HG03432 (cell line): ENCODE data around the gene IFI6.

Experiments used
- ATAC-seq: cut with Tn5 transposase; IDR thresholded peaks from one replicate; pipeline ENCODE4 v1.9.1; 2021; ENCODE audit warnings: mild to moderate bottlenecking, moderate library complexity; ENCODE audit not compliant: unreplicated experiment

The IFI6 gene

DNA sequence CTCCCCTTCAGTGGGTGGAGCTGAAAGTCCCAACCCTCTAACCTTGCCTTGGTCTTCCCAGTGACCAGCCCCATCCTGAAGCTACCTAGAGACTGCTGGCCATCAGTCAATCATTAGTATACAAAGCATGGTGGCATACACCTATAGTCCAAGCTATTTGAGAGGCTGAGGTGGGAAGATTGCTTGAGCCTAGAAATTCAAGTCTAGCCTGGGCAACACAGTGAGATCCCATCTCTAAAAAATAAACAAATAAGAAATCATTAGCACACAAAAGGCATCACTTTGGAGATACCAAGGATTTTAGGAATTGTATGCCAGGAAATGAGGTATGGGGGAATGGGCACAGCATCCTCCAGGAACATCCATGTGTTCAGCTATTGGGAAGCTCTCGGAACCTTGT lies 4.4 kb upstream of the IFI6 start:
- no peak for ATAC-seq

DNA sequence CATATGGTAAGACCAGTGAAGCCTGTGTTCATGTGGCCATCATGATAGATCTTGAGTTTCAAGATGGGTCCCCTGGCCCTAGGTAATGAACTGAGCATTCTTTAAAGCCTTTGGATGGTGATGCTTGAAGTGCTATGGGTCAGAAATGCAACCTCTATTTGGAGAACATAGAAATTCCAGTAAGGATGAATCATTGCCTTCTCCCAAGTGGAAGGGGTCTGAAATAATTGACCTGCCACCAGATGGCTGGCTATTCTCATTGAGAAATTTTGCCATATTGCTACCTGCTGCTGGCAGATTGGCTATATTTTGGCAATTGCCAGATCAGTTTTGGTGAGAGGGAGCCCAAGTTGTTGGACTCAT lies 739 bp upstream of the IFI6 start:
- no peak for ATAC-seq

DNA sequence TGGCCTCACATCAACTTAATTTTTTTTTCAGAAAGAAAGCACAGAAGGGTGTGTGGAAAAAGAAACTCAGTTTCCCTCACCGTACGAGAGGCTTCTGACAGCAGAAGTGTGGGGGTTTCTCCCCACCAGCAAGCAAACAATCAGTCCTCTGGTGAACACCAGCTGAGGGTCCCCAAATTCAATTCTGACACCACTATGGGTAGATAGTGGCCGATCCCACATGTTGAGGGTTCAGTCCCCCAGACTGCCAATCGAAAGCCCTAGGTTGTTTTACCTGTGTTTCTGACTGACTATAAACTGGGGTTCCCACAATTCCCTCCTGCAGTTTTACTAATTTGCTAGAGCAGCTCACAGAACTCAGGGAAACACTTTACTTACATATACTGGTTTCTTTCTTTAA lies 2.1 kb downstream of the IFI6 start:
- ATAC-seq, result no peak

DNA sequence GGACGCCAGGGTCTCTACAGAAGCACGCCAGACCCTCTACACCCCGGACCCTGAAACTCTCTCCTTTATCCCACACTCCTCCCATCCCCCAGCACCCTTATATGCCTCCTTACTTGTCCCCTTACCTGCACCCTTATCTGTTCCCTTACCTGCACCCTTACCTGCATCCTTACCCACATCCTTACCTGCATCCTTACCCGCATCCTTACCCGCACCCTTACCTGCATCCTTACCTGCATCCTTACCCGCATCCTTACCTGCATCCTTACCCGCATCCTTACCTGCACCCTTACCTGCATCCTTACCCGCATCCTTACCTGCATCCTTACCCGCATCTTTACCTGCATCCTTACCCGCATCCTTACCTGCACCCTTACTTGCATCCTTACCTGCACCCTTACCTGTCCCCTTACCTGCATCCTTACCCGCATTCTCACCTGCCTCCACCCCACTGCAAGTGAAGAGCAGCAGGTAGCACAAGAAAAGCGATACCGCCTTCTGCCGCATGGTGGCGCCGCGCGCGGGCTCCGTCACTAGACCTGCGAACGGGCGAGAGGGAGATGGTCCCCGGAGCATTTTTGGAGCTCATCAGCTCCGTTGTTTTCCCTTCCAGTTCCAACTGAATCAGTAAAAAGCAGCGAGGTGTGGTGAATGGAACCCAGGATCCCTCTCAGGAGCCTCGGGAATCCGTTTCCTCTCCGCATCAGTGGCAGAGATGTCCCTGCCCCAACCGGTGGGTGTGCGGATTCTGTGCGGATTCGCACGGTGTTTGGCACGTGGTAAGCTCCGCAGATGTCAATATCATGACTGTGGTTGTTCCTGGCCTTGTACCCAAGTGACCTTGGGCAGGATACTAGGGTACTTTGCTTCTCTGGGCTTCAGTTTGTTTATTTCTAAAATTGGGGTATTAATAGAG lies 2.9 kb downstream of the IFI6 start:
- ATAC-seq, result no peak

DNA sequence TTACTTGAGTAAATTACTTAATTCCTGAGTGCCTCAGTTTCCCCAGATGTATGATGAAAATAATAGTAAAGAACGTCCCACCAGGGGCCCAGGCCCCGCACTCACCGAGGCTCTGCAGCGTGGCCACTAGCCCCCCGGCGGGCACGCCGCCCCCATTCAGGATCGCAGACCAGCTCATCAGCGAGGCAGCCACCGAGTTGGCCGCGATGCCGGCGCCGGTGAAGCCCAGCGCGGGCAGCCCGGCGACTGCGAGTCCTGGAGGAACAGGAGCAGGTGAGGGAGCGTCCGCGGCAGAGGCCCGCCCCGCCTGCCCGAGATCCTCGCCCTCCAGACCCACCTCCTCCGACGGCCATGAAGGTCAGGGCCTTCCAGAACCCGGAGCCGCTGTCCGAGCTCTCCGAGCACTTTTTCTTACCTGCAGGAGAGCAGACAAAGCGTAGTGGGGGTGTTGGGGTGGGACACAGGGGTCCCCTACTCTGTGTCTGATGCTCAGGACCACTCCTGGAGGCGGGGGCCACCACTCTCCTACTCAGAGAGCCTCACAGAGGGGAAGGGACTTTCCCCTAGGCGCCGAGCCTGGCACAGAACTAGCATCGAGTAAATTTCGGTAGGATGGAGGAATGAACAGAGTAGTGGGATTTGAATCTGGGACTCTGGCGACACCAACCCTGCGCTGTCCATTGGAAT lies 3.7 kb downstream of the IFI6 start:
- ATAC-seq, result no peak

DNA sequence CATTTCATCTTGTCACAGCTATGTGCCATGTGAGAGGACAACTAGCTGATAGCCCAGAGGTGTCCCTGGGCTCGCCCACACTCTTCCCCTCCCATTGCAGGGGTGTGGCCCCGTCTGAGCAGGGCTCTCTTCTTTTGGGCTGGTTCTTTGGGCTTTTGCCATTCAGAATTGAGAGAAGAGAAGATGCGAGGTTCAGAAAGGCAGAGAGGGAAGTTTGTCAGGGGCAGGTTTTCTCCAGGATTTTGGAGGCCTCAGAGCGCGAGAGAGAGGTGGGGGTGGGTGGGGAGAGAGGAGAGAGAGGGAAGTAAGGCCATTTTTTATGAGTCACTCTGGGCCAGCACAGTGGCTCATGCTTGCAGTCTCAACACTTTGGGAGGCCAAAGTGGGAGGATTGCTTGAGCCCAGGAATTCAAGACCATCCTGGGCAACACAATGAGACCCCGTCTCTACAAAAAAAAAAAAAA lies 5.2 kb downstream of the IFI6 start:
- ATAC-seq, result no peak

DNA sequence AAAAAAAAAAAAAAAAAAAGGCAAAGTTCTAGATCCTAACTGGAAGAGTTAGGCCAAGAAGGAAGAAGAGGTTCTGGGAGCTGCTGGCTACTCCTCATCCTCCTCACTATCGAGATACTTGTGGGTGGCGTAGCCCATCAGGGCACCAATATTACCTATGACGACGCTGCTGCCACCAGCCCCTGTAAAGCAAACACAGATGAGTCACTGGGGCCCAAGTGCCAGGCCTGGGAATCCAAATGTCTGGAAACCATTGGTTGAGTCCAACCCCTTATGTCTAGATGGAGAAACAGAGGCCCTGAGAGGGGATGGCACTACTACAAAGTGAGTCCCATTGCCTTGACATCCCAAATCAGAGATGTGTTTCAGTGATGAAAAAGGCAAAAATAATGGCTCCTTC lies 5.7 kb downstream of the IFI6 start:
- ATAC-seq, result no peak

DNA sequence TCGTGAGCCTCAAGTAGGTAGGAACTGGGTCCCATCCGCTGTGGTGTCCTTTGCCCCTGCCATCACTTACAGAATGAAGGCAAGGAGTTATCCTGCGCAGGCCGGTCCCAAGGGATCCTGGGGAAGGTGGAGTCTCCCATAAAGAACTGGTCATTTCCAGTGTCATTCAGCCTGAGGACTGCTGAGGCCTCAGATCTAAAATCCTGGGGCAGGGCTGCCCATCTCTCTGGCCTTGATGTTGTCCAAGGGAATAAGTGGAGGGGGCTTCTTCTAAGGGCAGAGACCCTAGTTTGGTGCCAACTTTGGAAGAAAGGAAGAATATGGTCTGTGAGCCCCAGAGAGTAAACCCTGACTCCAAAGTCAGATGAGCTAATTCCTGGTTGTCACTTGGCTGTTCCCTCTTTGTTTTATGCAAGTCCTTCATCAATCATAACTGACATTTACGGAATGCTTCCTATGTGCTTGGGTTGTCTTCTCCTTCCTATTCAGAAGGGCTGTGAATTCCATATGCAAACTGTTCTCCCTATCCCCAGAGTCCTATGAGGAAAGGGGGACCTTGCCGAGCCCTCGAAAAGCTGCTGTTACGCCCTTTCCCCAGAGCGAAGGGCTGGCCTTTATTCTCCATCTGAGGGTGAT lies 6.9 kb downstream of the IFI6 start:
- no peak for ATAC-seq

DNA sequence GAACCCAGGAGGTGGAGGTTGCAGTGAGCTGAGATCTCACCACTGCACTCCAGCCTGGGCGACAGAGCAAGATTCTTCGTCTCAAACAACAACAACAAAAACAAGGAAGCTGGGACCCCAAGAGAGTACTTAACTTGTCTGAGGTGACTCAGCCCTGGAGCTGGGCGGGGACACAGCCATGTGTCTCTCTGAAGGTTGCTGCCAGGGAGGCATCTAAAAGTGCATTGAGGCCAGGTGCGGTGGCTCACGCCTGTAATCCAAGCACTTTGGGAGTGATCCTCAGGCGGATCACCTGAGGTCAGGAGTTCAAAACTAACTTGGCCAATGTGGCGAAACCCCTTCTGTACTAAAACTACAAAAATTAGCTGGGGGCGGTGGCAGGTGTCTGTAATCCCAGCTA lies 7.7 kb downstream of the IFI6 start:
- ATAC-seq, result no peak

DNA sequence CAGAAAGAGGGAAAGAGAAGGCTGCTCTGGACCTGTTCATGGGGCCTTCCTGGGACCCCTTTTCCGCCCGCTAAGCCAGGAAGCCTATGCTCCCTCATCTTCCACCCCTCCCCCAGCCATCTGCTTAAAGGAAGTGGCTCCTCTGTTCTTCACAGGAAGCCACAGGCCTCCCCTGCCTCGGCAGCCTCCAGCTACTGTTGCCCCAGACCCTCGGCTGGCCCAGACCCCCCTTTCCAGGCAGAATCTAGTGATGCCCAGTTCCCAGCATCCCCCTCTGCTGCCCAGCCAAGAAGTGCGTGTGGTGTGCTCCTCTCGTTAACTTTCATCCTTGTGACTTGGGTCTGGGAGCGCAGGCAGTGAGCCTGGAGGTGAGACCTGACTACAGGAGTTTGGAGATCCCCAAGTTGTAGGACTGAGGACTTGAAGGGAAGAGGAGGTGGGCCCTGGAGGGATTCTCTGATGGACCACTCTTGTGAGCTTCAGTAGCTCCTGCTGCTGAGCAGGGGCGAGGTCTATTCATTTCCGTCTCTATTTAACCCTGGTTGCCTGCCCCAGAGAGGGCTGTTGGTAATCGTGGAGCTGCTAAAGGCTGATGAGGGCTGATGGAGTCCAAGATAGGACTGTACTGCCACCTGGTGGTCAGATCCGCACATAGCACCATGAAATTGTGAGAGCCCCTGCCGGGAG lies 9.1 kb downstream of the IFI6 start:
- ATAC-seq, result peak; percentile 32

DNA sequence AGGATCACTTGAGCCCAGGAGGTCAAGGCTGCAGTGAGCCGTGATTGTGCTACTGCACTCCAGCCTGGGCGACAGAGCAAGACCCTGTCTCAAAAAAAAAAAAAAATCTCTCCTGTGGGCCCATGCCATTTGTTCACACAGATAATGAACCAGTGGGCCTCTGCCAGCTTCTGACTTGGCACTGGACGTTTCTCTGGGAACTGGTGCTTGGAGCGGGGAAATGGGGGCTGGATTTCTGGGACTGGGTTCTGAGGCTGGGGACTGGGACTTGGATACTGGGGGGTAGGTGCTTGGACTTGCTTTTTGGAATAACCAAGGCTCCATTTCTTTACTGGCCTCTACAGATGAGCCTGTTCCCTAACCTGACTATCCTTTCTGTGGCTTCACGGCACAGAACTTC lies 9.7 kb downstream of the IFI6 start:
- no peak for ATAC-seq

DNA sequence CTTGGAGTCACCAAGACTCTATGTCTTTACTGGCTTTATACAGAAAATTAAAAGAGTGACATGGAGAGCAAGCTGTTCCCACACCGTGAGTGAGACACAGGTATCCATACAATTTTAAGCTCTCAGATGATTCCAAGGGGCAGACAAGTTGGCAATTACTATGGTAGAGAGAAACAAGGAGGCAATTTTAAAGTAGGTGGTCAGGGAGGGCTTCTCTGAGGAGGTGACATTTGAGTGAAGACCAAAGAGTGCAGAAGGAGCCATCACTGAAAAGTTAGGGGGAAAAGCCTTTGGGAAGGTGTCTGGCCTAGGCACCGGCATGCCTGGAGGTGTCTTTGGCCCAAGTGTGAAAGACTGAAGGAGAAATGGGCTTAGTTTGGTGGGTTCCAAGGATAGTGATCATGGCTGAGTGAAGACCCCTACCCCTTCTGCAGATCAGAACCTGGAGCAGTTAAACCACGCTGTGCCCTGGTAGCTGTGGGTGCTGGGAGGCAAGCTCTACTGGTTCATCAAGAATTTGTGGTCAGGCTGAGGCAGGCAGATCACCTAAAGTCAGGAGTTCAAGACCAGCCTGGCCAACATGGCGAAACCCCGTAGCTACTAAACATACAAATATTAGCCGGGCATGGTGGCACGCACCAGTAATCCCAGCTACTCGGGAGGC lies 10.4 kb downstream of the IFI6 start:
- no peak for ATAC-seq

DNA sequence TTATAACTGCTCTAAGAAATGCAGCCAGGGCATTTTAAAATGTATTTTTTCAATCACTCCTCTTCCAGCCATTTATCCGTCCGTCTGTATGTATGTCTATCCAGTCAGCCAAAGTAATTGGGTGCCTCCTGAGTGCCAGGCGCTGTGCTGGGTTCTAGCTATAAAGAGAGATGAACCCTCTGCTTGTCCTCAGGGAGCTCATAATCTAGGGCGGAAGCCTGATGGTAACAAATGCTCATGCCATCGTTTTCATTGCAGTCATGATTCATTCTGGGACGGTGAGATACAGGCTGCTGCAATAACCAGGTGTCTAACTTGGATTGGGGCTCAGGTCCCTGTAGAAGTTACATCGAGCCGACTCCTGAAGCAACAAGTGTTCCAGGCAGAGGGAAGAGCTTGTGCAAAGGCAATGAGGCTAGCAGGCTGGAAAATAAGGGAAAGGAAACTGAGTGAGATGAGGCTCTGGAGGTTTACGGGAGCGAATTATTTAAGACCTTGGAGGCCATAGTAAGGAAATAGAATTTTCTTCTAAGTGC lies 11.6 kb downstream of the IFI6 start:
- no peak for ATAC-seq

DNA sequence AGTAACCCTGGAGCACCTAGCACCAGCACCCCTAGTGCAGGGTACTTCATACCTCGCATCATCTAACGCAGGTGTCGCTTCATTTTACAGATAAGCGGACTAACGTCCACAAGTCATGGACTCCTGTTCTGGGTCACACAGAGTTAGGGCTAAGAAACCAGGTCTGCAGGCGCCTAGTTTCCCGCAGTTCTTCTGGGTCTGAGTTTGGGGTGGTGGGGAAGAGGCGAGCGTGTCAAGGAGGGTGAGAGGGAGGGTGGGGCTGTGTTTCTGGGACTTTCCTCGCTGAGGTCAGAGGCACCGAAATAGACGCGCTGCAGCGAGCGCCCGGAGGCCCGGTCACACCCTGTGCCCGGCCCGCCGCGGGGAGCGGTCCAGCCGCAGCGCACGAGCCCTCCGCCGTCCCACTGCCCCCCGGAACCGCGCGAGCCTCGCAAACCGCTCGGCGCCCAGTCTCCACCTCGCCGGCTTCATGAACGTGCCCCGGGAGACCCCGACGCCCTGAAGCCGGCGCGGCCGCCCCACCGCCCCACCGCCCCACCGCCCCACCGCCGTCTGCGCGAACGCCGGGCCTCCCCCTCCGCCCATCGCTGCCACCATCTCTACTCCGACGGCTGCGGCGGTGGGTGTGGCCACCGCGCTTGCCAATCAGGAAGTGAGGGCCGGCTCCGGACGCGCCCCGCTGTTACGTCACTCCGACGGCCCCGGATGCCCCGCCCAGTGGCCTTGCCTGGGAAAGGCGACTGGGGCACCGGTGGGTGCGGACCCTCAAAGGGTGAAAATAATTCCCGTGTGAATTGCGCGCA lies 12.3 kb downstream of the IFI6 start:
- ATAC-seq, result peak; percentile 65

DNA sequence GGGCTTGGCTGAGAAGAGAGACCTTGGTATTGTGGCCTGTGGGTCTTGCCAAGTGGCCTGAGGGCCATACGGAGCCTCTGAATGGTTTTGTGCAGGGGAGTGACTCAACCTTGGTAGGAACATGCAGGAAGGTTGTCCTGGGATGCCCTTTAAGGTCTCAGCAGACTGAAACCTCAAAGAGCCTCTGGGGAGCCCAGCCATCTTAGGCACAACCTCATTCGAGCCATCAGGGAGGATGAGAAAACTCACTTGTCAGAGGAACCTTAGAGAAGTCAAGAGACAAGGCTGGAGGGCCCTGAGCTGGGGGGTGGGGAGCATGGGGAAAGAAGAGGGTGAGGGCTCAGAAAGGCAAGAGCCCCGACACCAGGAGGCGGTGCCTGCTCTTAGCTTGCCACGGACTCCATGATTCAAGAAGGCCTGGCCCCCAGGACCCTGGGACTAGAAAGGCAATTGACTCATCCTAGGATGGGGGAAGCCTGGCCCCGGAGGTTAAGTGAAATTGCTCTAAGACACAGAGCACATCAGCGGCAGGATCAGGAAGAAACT lies 13.0 kb downstream of the IFI6 start:
- ATAC-seq, result peak; percentile 19

DNA sequence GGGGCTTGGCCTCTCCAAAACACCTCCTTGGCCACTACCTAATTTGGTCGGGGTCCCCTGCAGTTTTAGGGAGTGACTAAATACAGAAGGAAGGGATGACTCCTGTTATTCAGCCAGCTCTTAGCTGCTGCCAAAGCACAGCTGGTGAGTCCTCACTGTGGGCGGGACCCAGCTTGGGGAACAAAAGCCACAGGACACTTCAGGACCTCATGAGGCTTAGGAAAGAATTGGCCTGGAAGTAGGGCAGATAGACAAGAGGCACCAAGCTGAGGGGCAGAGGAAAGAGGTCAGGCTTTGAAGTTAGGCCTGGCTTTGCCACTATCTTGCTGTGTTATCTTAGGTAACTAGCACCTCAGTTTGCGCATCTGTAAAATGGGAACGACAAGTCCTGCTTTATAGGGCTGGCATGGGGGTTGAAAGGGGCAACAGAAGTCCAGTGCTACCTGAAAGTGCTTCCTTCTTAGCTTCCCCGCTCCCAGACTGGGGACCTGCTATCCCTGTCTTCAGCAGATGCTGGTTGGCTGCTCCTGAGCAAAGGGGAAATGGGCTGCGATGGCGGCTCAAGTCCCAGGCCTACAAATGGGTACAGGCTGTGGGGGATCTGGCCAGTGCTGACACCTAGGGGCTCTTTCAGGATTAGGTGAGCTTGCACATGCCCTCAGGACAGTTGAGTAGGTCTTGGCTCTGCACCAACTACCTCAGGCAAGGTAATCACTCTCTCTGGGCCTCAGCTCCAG lies 15.7 kb downstream of the IFI6 start:
- ATAC-seq, result no peak

DNA sequence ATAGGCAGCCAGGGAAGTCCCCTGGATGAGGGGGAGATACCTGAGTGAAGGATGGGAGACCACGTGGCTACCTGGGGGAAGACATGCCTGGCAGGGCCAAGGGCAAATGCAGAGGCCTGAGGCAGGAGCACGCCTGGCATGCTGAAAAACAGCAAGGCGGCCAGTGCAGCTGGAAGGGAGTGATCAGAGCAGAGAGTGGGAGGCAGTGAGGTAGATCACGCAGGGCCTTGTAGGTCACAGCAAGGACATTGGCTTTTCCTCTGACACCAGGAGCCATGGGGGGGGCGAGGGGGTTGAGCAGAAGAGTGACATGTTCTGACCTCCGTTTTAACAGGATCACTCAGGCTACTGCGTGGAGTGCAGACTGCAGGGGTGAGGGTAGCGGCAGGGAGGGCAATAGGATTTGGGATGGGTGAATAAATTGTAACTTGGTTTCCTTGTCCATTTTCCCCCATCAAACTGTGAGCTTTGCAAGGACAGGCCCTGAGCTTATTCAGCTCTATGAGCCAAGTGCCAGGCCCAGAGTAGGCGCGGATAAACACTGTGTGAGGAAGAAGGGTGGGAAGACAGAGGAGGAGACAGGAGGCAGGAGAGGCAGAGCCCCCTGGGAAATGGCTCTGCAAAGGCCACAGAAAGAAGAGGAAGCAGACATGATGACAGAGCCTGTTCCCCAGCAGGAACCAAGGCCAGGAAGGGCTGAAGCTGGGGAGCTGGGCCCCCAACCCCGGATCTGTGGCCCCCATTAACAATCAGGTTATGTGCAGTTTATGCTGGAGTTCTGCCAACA lies 16.6 kb downstream of the IFI6 start:
- no peak for ATAC-seq
